GM12878 (cell line): ENCODE data around the gene CDCP2. TPM values are rescaled to one million over a fixed set of nuclear protein-coding genes. Genes with fewer than 3 reads are reported as not detected.

ENCODE experiments used
- ATAC-seq: fragments of 200-7000 bp; cut with Tn5 transposase; 3 replicates; pipeline ENCODE4 v1.9.1; 2020; ENCODE audit warnings: mild to moderate bottlenecking, moderate library complexity
- BruUV-seq: library from RNA; stranded (reverse); fragments of 400-500 nt; replicated peaks from 2 replicates; lab custom pipeline; 2021; lab: Mats Ljungman, UMichigan
- CTCF ChIA-PET: fragments of 300-600 bp; sonication (Branson Sonifier 250); formaldehyde crosslinking; extraction: SDS; loops from one replicate; lab custom pipeline; 2021; ENCODE audit warnings: inconsistent platforms; lab: Yijun Ruan, JAX
- POLR2A ChIA-PET: fragments of 350-600 bp; formaldehyde crosslinking; extraction: SDS; loops from one replicate; lab custom pipeline; 2021; ENCODE audit warnings: inconsistent platforms; lab: Charles Lee
- RAD21 ChIA-PET: fragments of 300-600 bp; sonication (Branson Sonifier 250); formaldehyde crosslinking; loops from one replicate; lab custom pipeline; 2023; ENCODE audit warnings: antibody characterized with exemption; ENCODE audit not compliant: unreplicated experiment; lab: Charles Lee
- SMC1A ChIA-PET: fragments of 300-600 bp; sonication (Branson Sonifier 250); formaldehyde crosslinking; loops from one replicate; lab custom pipeline; 2023; ENCODE audit not compliant: unreplicated experiment, uncharacterized antibody; lab: Charles Lee
- DNase-seq: peaks from one replicate; pipeline ENCODE4 v3.0.0-alpha.2; 2011; ENCODE audit warnings: low read depth, low spot score
- FAIRE-seq: peaks from 3 replicates; lab custom pipeline; 2011; peaks lifted over from hg19 to GRCh38; lab: Jason Lieb, UNC
- H2AFZ ChIP-seq: 2 replicates; pipeline ENCODE4 v1.6.0; 2011; ENCODE audit warnings: low read depth, low read length, control low read depth; ENCODE audit not compliant: control insufficient read depth
- H3K27ac ChIP-seq: 2 replicates; pipeline ENCODE4 v1.5.1; 2011; ENCODE audit warnings: control low read depth; ENCODE audit not compliant: control insufficient read depth, insufficient read depth
- H3K27me3 ChIP-seq, 2 experiments: replicated peaks in 1 of 2; 2 replicates each; pipeline versions ENCODE4 v1.6.0 to v1.6.1; 2011; ENCODE audit warnings: low read length in 1 of 2; ENCODE audit not compliant: control insufficient read depth in 2 of 2, insufficient read depth in 2 of 2
- H3K36me3 ChIP-seq, 2 experiments: 2 replicates each; pipeline ENCODE4 v1.5.1; 2011; ENCODE audit warnings: low read length in 1 of 2; ENCODE audit not compliant: control insufficient read depth in 2 of 2, insufficient read depth in 2 of 2
- H3K4me1 ChIP-seq: 2 replicates; pipeline ENCODE4 v1.6.1; 2011; ENCODE audit warnings: mild to moderate bottlenecking, low read length, moderate library complexity, mixed read lengths; ENCODE audit not compliant: control insufficient read depth, insufficient read depth
- H3K4me2 ChIP-seq: 2 replicates; pipeline ENCODE4 v1.6.0; 2011; ENCODE audit warnings: control low read depth; ENCODE audit not compliant: control insufficient read depth, insufficient read depth
- H3K4me3 ChIP-seq: fragments of 200-600 bp; sonication (generic); 2 replicates; pipeline ENCODE4 v1.5.1; 2016
- H3K79me2 ChIP-seq: 2 replicates; pipeline ENCODE4 v1.6.0; 2011; ENCODE audit warnings: low read length; ENCODE audit not compliant: control insufficient read depth, insufficient read depth
- H3K9ac ChIP-seq: 2 replicates; pipeline ENCODE4 v1.8.0; 2011; ENCODE audit warnings: low read length, control low read depth, mixed read lengths; ENCODE audit not compliant: control insufficient read depth, insufficient read depth
- H3K9me3 ChIP-seq: replicated peaks from 3 replicates; pipeline ENCODE4 v1.5.1; 2011; ENCODE audit warnings: mild to moderate bottlenecking, low read length; ENCODE audit not compliant: control insufficient read depth, insufficient read depth
- H4K20me1 ChIP-seq: 2 replicates; pipeline ENCODE4 v1.6.0; 2011; ENCODE audit not compliant: control insufficient read depth, insufficient read depth
- CBX3 ChIP-seq: fragments of 200-600 bp; sonication (generic); IDR thresholded peaks from 2 replicates; pipeline ENCODE4 v1.6.1; 2016; ENCODE audit warnings: low read depth, borderline replicate concordance
- FOXK2 ChIP-seq: fragments of 450-650 bp; IDR thresholded peaks from 2 replicates; pipeline ENCODE4 v1.6.1; 2017; ENCODE audit warnings: mild to moderate bottlenecking, moderate library complexity
- HDGF ChIP-seq: fragments of 450-650 bp; IDR thresholded peaks from 2 replicates; pipeline ENCODE4 v1.6.1; 2016; ENCODE audit warnings: antibody characterized with exemption
- ZNF24 ChIP-seq: fragments of 450-650 bp; IDR thresholded peaks from 2 replicates; pipeline ENCODE4 v1.6.1; 2017; ENCODE audit warnings: antibody characterized with exemption, mild to moderate bottlenecking
- WGBS: methylation state at CpG from one replicate; pipeline ENCODE4 v1.1.6; 2016; ENCODE audit warnings: low lambda C conversion rate; ENCODE audit not compliant: insufficient replicate concordance, insufficient coverage; ENCODE audit errors: missing lambda C conversion rate; 5-methylcytosine and 5-hydroxymethylcytosine counted together
- in situ Hi-C: fragments of 300-500 bp; cut with MboI; formaldehyde crosslinking; loops from 9 replicates; pipeline ENCODE4 v1.14.3; 2018; ENCODE audit warnings: mixed read lengths
- intact Hi-C: fragments of 100-400 bp; cut with micrococcal nuclease; formaldehyde crosslinking; loops from one replicate; pipeline ENCODE4 v1.14.2; 2022; ENCODE audit not compliant: unreplicated experiment
- polyA plus RNA-seq, 11 experiments: library from polyadenylated mRNA; depleted of rRNA in 4 of 11; unstranded in 6 of 11; stranded (reverse) in 5 of 11; fragments of >200 nt; fragmentation: Nextera tagmentation in 4 of 11; fragmentation: Illumina TruSeq in 1 of 11; extraction: Ambion mirVana in 4 of 11; extraction: Trizol in 1 of 11; gene quantifications; 1 replicate in 1 of 11; 2 replicates in 10 of 11; pipeline versions ENCODE4 v1.2.1 to v1.2.3, GENCODE V29; 2011 to 2016; ENCODE audit warnings: inconsistent platforms in 2 of 11, missing spikeins in 2 of 11, low read depth in 1 of 11
- total RNA-seq, 4 experiments: library from RNA; depleted of rRNA in 3 of 4; stranded (reverse); fragments of >200 nt in 3 of 4; fragmentation: Illumina TruSeq in 1 of 4; extraction: Trizol in 1 of 4; gene quantifications; 2 replicates each; pipeline versions ENCODE4 v1.2.1 to v1.2.3, GENCODE V29; 2013 to 2021
- TF ChIP-seq, protein P1 (sequence below): IDR thresholded peaks from 2 replicates; pipeline ENCODE4 v1.6.1; 2012; ENCODE audit warnings: low read depth, low read length, improper control_type of control experiment

The CDCP2 gene
- total and polyA plus RNA-seq, 10 of the 15 experiments (the other 5 are each of a cell fraction or from before 2014, with no cell fraction given): 0.06 TPM; not detected in 9

- Histone ChIP-seq H3K4me2 (no peak overlapping the region), H3K4me1 (no peaks in the 10 kb centered on the region), H3K4me3 (no peak overlapping the region), H3K9ac (no peak overlapping the region), H3K9me3 (no peaks in the 10 kb centered on the region), H3K27ac (no peak overlapping the region), H4K20me1 (no peaks in the 10 kb centered on the region; the same call in 1 of the 2 replicates), H3K79me2 (no peaks in the 10 kb centered on the region), H2AFZ (no peak overlapping the region), H3K27me3 (no peaks in the 10 kb centered on the region; a peak in 1 of 4 replicates), H3K36me3 (no peaks in the 10 kb centered on the region)
- no peak for DNase-seq
- ATAC-seq: no peak
- no peak for TF ChIP-seq CBX3
- TF ChIP-seq HDGF: peak; percentile 55; the same call in 1 of the 2 replicates
- no TSS peak for BruUV-seq
- SMC1A ChIA-PET: no interaction called here
- 64% methylated on average over 12 of the region's 13 CpGs for WGBS
- CTCF ChIA-PET: interaction anchor here (0.5 kb wide), 1 partner anchor 874 kb away, joined by 3 read pairs; no protein-coding TSS in a partner anchor
- RAD21 ChIA-PET: no interaction called here
- FAIRE-seq: no peak
- POLR2A ChIA-PET: no interaction called here
- in situ Hi-C loops (no loop called here), intact Hi-C loops (loop anchor here (2.0 kb wide), 1 partner anchor 369 kb away; no protein-coding TSS in a partner anchor)
These were observed 32.6 kb downstream of the CDCP2 start for GRCh38 chr1:54120018-54120697.

DNA sequence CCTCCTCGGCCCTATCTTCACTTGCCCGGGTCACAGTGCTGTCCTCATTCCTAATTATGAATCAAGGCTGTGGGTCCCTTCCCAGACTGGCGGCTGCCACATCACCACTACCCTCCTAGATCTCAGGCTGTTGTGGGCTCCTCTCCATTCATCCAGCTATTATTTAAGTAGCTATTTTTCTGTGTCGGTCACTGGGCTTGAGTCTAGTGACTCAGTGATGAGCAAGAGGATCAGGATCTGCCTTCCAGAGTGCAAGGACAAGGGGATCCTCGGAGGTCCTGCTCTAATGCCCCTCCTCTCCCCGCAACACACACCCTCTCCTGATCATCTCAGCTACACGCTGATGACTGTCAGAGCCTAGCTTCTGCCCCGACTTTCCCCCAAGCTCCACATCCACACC lies 34.1 kb downstream of the CDCP2 start:
- intact Hi-C loops: no loop called here
- CTCF ChIA-PET: interaction anchor here (0.7 to 1.3 kb wide), 4 partner anchors 18 to 371 kb away, joined by 3 to 4 read pairs (median 3); no protein-coding TSS in a partner anchor

More for the DNA sequence above, 34.1 kb downstream of the CDCP2 start:
- BruUV-seq: no TSS peak
- POLR2A ChIA-PET: no interaction called here
- Histone ChIP-seq H3K79me2 (no peaks in the 10 kb centered on the region), H3K4me1 (no peaks in the 10 kb centered on the region), H2AFZ (no peak overlapping the region), H3K9ac (no peak overlapping the region), H3K27ac (no peak overlapping the region), H3K27me3 (no peaks in the 10 kb centered on the region; a peak in 1 of 4 replicates), H4K20me1 (no peaks in the 10 kb centered on the region; the same call in 1 of the 2 replicates), H3K9me3 (no peaks in the 10 kb centered on the region), H3K4me3 (no peak overlapping the region), H3K4me2 (no peak overlapping the region), H3K36me3 (no peaks in the 10 kb centered on the region)
- RAD21 ChIA-PET: no interaction called here
- DNase-seq: no peak
- in situ Hi-C loops: no loop called here
- 44% methylated on average over 8 of the region's 8 CpGs for WGBS
- TF ChIP-seq, protein P1, sequence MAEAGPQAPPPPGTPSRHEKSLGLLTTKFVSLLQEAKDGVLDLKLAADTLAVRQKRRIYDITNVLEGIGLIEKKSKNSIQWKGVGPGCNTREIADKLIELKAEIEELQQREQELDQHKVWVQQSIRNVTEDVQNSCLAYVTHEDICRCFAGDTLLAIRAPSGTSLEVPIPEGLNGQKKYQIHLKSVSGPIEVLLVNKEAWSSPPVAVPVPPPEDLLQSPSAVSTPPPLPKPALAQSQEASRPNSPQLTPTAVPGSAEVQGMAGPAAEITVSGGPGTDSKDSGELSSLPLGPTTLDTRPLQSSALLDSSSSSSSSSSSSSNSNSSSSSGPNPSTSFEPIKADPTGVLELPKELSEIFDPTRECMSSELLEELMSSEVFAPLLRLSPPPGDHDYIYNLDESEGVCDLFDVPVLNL: no peak
- TF ChIP-seq FOXK2 (no peak), ZNF24 (no peak)
- FAIRE-seq: no peak
- SMC1A ChIA-PET: interaction anchor here (0.6 kb wide), 1 partner anchor 513 kb away, joined by 3 read pairs; no protein-coding TSS in a partner anchor
- ATAC-seq: no peak
